C4-2B (cell line): ENCODE results near the gene GPHN.
"Not testable (repeated sequence)": the region's sequence is repeated elsewhere in the genome, so short reads cannot be mapped to it uniquely, and the experiment has no call there.

Source experiments
- H3K27ac ChIP-seq: fragments of 450-650 bp; 2 replicates; pipeline ENCODE4 v1.5.1; 2017
- ZFX ChIP-seq: fragments of 450-650 bp; IDR thresholded peaks from 2 replicates; pipeline ENCODE4 v1.6.1; 2017
- TF ChIP-seq, protein P1 (sequence below): fragments of 450-650 bp; conservative IDR thresholded peaks from 2 replicates; pipeline ENCODE4 v1.5.1; 2017; ENCODE audit warnings: mild to moderate bottlenecking

The GPHN gene

DNA sequence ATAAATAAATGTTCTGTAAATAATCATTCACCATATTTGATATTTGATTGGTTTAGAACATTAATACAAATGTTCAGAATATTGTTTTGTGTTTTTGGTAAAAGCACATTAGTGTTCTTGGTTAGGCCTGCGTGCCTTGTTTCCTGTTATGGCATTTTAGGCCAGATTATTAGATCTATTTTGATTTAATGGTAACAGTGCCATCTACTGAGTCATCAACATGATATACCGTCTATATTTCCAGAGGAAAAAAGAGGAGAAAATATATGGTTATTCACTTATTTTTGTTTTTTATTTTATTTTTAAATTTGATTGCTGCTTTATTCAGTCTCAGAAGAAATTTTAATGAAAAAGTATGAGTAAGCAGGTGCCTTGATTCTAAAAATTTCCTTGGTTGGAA is 60.3 kb downstream of the GPHN start:
- TF ChIP-seq ZFX, result no peak
- TF ChIP-seq, protein P1, sequence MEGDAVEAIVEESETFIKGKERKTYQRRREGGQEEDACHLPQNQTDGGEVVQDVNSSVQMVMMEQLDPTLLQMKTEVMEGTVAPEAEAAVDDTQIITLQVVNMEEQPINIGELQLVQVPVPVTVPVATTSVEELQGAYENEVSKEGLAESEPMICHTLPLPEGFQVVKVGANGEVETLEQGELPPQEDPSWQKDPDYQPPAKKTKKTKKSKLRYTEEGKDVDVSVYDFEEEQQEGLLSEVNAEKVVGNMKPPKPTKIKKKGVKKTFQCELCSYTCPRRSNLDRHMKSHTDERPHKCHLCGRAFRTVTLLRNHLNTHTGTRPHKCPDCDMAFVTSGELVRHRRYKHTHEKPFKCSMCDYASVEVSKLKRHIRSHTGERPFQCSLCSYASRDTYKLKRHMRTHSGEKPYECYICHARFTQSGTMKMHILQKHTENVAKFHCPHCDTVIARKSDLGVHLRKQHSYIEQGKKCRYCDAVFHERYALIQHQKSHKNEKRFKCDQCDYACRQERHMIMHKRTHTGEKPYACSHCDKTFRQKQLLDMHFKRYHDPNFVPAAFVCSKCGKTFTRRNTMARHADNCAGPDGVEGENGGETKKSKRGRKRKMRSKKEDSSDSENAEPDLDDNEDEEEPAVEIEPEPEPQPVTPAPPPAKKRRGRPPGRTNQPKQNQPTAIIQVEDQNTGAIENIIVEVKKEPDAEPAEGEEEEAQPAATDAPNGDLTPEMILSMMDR, result peak; percentile 9; the same call in 1 of the 2 replicates
- H3K27ac ChIP-seq, result no peak overlapping the region

DNA sequence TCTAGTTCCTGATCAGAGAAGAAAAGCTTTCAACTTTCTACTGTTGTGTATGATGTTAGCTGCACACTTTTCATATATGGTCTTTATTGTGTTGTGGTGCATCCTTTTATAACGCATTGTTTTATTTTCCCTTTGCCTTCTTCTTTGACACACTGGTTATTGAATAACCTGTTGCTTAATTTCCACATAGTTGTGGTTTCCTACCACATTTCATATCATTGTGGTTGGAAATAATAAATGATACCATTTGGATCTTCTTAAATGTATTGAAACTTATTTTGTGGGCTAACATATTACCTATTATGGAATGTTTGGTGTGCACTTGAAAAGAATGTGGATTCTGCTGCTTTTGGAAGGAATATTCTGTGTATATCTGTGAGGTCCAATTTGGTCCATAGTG is 64.9 kb downstream of the GPHN start:
- no peak overlapping the region for H3K27ac ChIP-seq
- TF ChIP-seq, protein P1, result no peak
- no peak for TF ChIP-seq ZFX

DNA sequence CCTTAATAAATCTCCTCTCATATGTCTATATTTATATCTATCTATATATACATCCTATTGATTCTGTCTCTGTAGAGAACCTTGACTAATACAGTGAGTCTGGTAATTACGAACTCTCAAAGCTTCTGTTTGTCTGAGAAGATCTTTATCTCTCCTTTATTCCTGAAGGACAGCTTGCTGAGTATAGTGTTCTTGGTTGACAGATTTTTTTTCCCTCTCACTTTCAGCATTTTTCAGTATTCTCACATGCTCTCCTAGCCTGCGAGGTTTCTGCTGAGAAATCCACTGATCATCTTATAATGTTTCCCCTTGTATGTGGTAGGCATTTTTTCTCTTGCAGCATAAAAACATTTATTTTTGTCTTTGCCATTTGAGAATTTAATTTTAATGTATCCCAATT is 67.1 kb downstream of the GPHN start:
- no peak overlapping the region for H3K27ac ChIP-seq
- TF ChIP-seq, protein P1, result no peak

DNA sequence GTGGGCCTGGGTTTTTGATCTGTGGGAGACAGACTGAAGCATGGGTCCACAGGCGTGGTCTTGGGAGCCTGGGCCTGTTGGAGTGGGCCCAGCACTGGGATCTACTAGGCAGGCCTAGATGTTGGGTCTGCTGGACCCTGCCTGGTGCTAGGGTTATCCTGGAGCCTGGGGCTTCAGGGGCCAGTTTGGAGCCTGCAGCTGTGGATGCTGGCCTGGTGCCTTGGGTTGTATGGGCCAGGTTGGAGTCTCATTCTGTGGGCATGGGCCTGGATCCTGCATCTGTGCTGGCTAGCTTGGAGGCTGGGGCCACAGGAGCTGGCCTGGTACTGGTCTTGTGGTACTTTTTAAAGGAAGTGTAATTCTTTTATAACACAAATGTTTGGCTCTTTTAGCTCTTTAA is 68.0 kb downstream of the GPHN start:
- TF ChIP-seq ZFX, result no peak
- TF ChIP-seq, protein P1, result no peak
- H3K27ac ChIP-seq, result no peak overlapping the region

DNA sequence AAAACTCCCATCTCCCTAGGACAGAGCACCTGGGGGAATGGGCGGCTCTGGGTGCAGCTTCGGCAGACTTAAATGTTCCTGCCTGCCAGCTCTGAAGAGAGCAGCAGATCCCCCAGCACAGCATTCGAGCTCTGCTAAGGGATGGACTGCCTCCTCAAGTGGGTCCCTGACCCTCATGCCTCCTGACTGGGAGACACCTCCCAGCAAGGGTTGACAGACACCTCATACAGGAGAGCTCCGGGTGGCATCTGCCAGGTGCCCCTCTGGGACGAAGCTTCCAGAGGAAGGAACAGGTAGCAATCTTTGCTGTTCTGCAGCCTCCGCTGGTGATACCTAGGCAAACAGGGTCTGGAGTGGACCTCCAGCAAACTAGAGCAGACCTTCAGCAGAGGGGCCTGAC is 79.8 kb downstream of the GPHN start:
- not testable (repeated sequence) for H3K27ac ChIP-seq

DNA sequence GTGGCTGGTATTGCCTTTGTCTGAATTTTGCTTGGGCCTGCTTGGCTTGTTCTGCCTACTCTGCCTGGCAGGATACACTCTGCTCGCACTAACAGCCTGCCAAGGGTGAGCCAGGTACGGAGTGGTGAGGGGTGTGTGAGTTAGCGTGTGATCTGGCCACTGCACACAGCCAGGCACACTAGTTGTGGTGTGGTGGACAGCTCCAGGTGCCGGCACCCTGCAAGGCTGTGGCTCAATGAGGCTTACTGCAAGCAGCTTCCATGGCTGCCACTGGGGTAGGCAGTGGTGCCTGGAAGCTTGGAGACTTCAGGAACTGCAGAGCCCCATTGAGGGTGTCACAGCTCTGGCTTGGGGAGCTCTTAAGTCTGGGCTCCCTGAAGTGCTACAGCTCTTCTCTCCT is 87.4 kb downstream of the GPHN start:
- TF ChIP-seq ZFX, result no peak
- TF ChIP-seq, protein P1, result no peak
- H3K27ac ChIP-seq, result no peak overlapping the region

DNA sequence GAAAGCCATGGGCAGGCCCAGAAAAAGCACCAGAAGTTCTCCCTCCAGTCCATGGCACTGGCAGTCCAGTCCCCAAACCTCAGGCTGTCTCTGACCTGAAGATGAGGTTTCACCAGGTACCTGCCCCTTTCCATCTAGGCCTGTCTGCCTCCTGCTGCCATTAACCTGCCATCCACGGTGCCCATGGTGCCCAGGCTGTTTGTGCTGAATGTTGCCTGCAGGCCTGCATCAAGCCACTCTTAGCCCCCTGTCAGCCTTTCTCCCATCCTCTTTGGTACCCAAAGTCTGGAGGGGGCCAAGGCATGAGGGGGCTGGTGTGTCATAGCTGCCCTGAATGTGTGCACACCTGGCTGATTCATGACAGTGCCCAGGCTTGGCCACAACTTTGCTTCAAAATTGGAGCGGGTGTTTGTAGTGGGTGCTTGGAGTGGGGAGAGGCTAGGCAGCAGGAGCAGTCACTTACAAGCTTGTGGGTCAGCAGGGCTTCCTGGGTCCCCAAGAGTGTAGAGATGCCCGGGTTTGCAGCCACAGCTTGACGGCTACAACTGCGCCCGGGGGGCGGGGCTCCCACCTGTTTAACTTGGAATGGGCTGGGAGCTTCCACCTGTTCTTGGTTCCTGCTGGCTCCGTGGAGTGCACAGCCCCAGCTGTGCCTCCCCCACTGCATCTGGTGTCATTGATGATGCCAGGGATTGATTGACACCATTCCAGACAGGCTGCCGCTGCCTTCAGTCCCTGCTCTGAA is 88.5 kb downstream of the GPHN start:
- no peak overlapping the region for H3K27ac ChIP-seq
- TF ChIP-seq ZFX, result no peak
- TF ChIP-seq, protein P1, result no peak

DNA sequence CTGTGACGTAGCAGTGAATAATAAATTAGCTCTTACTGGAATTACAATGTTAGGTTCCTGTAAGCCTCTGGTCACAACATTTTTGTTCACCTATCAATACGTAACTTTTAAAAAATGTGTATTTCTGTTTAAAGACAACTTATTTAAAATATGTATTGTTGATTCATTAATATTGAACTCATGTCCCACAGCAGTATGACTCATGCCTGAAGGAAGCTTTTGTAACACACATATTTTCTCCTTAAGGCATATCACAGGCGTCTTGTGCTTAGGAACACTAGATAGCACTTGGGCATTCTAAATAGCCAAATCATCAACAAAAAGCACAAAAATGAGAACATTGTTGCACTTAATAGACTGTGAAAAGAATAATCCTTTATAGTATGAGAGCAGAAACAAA is 92.5 kb downstream of the GPHN start:
- TF ChIP-seq, protein P1, result no peak
- TF ChIP-seq ZFX, result no peak
- no peak overlapping the region for H3K27ac ChIP-seq
